Peyer's patch (tissue), 4 donors: ENCODE measurements around the gene CAMKV.

ENCODE experiments used
- CTCF ChIP-seq, 6 experiments: fragments of 450-650 bp in 4 of 6; fragments of 200-600 bp in 2 of 6; sonication (generic) in 1 of 6; IDR thresholded peaks; one replicate each; pipeline ENCODE4 v1.5.1; 2017 to 2019; ENCODE audit warnings: antibody characterized with exemption in 6 of 6, mild to moderate bottlenecking in 3 of 6, moderate library complexity in 1 of 6
- POLR2A ChIP-seq, 2 donors: fragments of 450-650 bp; IDR thresholded peaks; one replicate each; pipeline ENCODE4 v1.5.1; 2017; ENCODE audit warnings: antibody characterized with exemption in 2 of 2, mild to moderate bottlenecking in 2 of 2, moderate library complexity in 2 of 2

GRCh38 chr3:49911124-49911420 lies 41.4 kb upstream of the CAMKV start:
- TF ChIP-seq POLR2A (IDR thresholded peaks at IDR 0.05) (no peak), CTCF (IDR thresholded peaks at IDR 0.05) (no peak)
